ENCODE results near the gene TRMT10A. TPM values are rescaled to one million over a fixed set of nuclear protein-coding genes. Genes with fewer than 3 reads are reported as not detected.

Gene TRMT10A
- total RNA-seq, 1 experiment from 2014 or later: 4.6 TPM

DNA sequence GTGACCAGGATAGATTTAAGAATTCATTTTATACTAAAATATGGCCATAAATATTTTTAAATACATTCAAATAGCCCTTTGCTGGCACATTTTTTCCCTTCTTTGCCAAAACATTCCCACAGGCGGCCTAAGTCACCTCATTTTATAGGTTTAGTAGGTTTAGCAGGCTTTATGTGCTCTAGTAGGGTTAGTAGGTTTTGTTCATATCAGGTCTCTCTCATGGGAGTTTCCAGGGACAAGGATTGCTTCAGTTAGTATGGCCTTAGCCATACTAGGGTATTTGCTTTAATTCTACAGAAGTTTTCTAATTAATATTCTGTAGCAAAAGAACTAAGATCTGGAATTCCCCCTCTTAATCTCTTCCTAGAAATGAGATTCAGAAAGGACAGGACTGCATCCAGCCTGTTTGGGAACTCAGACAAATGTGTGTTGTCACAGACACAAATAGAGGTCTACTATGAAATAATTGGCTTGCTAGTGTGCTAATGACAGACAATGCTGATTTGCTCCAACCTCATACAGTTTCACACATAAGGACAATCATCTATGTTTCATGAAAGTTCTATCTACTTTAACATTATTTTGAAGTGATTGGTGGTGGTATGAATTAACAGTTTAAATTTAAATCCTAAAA, 10.0 kb upstream of the TRMT10A start:
- Mint-ChIP-seq H3K27ac (no peak overlapping the region), H3K9me3 (no peaks in the 10 kb centered on the region), H3K4me3 (no peak overlapping the region), H3K4me1 (peaks cover 9 to 11% of the 10 kb centered on the region in 2 experiments), H3K36me3 (ENCODE audit: insufficient read depth in 1 of 3, low read depth in 3 of 3) (no peaks in the 10 kb centered on the region), H3K27me3 (ENCODE audit: low read depth) (no peaks in the 10 kb centered on the region)
- Histone ChIP-seq H3K79me1 (ENCODE audit: insufficient read depth, low read depth, low read length, poor library complexity, severe bottlenecking) (no peaks in the 10 kb centered on the region), H3K27me3 (ENCODE audit: insufficient read depth, low read length) (no peaks in the 10 kb centered on the region), H3K4ac (ENCODE audit: low read depth, low read length) (no peak overlapping the region), H3K27ac (ENCODE audit: insufficient read length, low read depth, low read length) (no peak overlapping the region), H2BK20ac (ENCODE audit: low read depth, low read length, poor library complexity, severe bottlenecking) (no peak overlapping the region), H4K8ac (replicated peaks; ENCODE audit: insufficient read length, low read depth, low read length) (no peak overlapping the region), H4K5ac (ENCODE audit: insufficient read length, low read depth, low read length) (no peak overlapping the region), H3K9ac (ENCODE audit: extremely low read depth, insufficient read length, low read length) (no peak overlapping the region), H3K23ac (ENCODE audit: insufficient read length, low read depth, low read length) (no peak overlapping the region), H2BK12ac (ENCODE audit: insufficient read length, low read depth, low read length) (no peak overlapping the region), H4K91ac (ENCODE audit: insufficient read length, low read depth, low read length) (no peak overlapping the region), H3K4me2 (ENCODE audit: insufficient read depth, insufficient read length, low read length) (no peak overlapping the region), H3K14ac (ENCODE audit: insufficient read depth, low read length) (no peak overlapping the region), H3K79me2 (ENCODE audit: insufficient read depth, low read length) (no peaks in the 10 kb centered on the region), H3K4me1 (ENCODE audit: insufficient read depth, low read length) (no peaks in the 10 kb centered on the region; the same call in 1 of the 2 replicates), H2BK5ac (ENCODE audit: insufficient read length, low read length) (no peak overlapping the region), H3K56ac (ENCODE audit: insufficient read length, low read depth, low read length) (no peak overlapping the region), H3K18ac (ENCODE audit: insufficient read length, low read depth, low read length) (no peak overlapping the region), H2BK120ac (ENCODE audit: low read depth, low read length, poor library complexity, severe bottlenecking) (no peak overlapping the region), H4K20me1 (ENCODE audit: control insufficient read depth, insufficient read depth, insufficient read length) (no peaks in the 10 kb centered on the region), H3K23me2 (ENCODE audit: insufficient read length, low read depth, low read length, poor library complexity, severe bottlenecking) (no peaks in the 10 kb centered on the region), H3K9me3 (ENCODE audit: control insufficient read depth, low read depth, low read length) (no peaks in the 10 kb centered on the region), H3T11ph (ENCODE audit: low read length) (no peak overlapping the region), H2AK5ac (ENCODE audit: insufficient read length, low read length) (no peak overlapping the region), H2BK15ac (ENCODE audit: low read depth, low read length) (no peak overlapping the region), H2AFZ (ENCODE audit: low read length) (no peak overlapping the region)
- WGBS (ENCODE audit: extremely low coverage, insufficient read length, low lambda C conversion rate): no CpG with 5 or more reads among the region's 1 CpG
- no peak for DNase-seq
- no peak for TF ChIP-seq CTCF (conservative IDR thresholded peaks at IDR 0.05)

Data from H9 (cell line).